Neural progenitor cell (in vitro differentiated cells): ENCODE measurements around the gene KLC1.

Experiments used
- CTCF ChIP-seq: fragments of 200-600 bp; sonication (generic); IDR thresholded peaks from 2 replicates; pipeline ENCODE4 v1.5.1; 2017; ENCODE audit warnings: antibody characterized with exemption, mild to moderate bottlenecking
- EZH2phosphoT487 ChIP-seq: fragments of 200-600 bp; sonication (generic); IDR thresholded peaks from 2 replicates; pipeline ENCODE4 v1.6.1; 2017; ENCODE audit warnings: antibody characterized with exemption

DNA sequence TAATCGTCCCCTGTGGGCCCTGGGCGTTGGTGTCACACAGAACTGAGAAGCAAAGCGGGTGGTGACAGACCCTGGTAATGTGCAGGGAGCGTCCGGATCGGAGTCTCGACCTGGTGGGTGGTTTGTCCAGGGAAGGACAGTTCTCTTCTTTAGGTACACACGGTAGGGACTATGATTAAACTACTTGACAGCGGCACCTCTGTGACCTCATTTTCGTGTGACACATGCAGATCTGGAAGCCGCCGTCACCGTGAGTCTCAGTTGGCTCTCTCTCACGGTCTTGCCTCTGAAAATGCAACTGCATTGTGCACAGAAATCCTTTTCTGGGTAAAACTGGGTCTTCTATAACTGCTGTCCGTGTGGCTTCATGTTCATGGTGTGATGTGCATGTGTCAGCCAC lies 54.1 kb downstream of the KLC1 start:
- TF ChIP-seq CTCF (no peak), EZH2phosphoT487 (no peak)
